Activated naive CD8-positive, alpha-beta T cell treated with anti-CD3 and anti-CD28 coated beads, Interleukin-2, amount 10 ng/mL, durations not matched to agents 7 days and 5 days (primary cell): ENCODE results near the gene MAP7D2. TPM values are rescaled to one million over a fixed set of nuclear protein-coding genes. Genes with fewer than 3 reads are reported as not detected.
A peak's percentile ranks its signal among the peaks of the same experiment; 100 is the strongest.

Experiments used
- ATAC-seq: fragments of 150-1000 bp; cut with Tn5 transposase; one replicate; pipeline ENCODE4 v1.10.0; 2021; ENCODE audit warnings: low read depth, moderate library complexity
- POLR2A ChIA-PET: fragments of 350-600 bp; sonication (Branson Sonifier 250); formaldehyde crosslinking; loops from one replicate; lab custom pipeline; 2021; ENCODE audit warnings: antibody characterized with exemption; lab: Charles Lee
- DNase-seq: peaks from one replicate; pipeline ENCODE4 v3.0.0; 2021
- H3K27ac Mint-ChIP-seq: one replicate; pipeline ENCODE4 v1.8.0; 2022; ENCODE audit warnings: mild to moderate bottlenecking, mixed read lengths
- H3K27me3 Mint-ChIP-seq: one replicate; pipeline ENCODE4 v1.8.0; 2022; ENCODE audit warnings: mild to moderate bottlenecking, moderate library complexity, mixed read lengths
- H3K36me3 Mint-ChIP-seq: one replicate; pipeline ENCODE4 v1.8.0; 2021; ENCODE audit warnings: mild to moderate bottlenecking, mixed read lengths
- H3K4me1 Mint-ChIP-seq: one replicate; pipeline ENCODE4 v1.8.0; 2021; ENCODE audit warnings: mixed read lengths
- H3K4me3 Mint-ChIP-seq: one replicate; pipeline ENCODE4 v1.8.0; 2022; ENCODE audit warnings: mild to moderate bottlenecking, moderate library complexity, mixed read lengths
- H3K9me3 Mint-ChIP-seq: one replicate; pipeline ENCODE4 v1.8.0; 2021; ENCODE audit warnings: mixed read lengths
- total RNA-seq, 2 experiments: library from RNA; stranded (reverse); gene quantifications; one replicate each; pipeline ENCODE4 v1.2.3, GENCODE V29; 2021

The MAP7D2 gene
- total RNA-seq, 2 experiments from 2014 or later = 0.17 to 0.30 TPM

DNA sequence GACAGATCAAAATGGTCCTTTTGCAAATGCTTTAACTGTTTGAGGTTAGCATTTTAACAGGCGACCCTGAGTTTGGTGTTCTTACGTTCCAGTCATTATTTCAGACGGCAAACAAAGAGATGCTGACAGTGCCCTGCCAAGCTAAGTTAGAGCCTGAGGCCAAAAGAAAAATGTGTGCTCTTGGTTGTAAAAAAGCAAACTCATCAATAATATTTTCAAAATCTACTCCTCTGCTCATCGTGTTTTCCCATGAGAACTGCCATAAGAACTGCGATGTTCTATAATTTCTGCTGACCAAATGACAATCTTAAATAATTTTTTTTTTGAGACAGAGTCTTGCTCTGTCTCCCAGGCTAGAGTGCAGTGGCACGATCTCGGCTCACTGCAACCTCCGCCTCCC lies 63.2 kb downstream of the MAP7D2 start:
- H3K27me3 Mint-ChIP-seq = no peaks in the 10 kb centered on the region
- POLR2A ChIA-PET = no interaction called here
- H3K36me3 Mint-ChIP-seq = no peaks in the 10 kb centered on the region
- H3K9me3 Mint-ChIP-seq = no peaks in the 10 kb centered on the region
- H3K27ac Mint-ChIP-seq = no peak overlapping the region
- DNase-seq (no peak), ATAC-seq (no peak)
- no peak overlapping the region for H3K4me3 Mint-ChIP-seq
- H3K4me1 Mint-ChIP-seq = no peaks in the 10 kb centered on the region

DNA sequence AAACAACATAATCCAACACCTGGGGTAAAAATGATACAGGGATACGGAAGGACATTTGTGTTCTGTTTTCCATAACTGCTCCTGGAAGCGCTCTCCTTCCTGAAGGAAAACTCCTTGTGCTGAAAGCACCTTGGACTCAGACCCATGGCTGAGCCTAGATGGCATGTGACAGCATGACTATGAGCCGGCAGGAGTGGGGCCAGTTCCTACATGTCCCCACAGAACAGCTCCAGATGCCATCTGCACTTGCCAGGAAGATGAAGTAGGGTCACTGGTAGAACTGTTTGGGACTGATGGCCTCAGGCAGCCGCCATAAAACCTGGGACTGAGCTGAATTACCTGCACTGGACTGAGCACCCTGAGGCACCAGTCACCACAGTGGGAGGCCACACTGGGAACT lies 69.8 kb downstream of the MAP7D2 start:
- DNase-seq = no peak
- H3K27me3 Mint-ChIP-seq = peaks cover 2% of the 10 kb centered on the region
- POLR2A ChIA-PET = no interaction called here
- no peaks in the 10 kb centered on the region for H3K36me3 Mint-ChIP-seq
- H3K27ac Mint-ChIP-seq = no peak overlapping the region
- ATAC-seq = no peak
- H3K9me3 Mint-ChIP-seq = no peaks in the 10 kb centered on the region
- H3K4me1 Mint-ChIP-seq = no peaks in the 10 kb centered on the region
- H3K4me3 Mint-ChIP-seq = no peak overlapping the region

DNA sequence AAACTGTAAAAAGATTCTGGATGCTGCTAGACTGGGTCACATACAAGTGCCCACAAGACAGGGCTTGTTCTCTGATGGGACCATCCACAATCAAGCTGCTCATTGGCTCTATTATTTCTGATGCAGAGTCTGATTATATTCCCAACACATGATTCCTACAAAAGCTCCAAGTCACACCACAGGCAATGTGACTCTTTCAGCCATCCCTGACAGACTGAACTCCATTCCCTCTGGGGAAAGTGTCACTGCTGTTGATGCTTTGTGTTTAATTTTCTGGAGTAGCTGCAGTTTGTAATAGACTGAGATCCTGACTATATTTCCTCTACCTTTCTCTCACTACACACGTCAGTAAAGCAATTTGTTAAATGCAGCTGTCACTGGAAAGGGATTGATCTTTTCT lies 70.5 kb downstream of the MAP7D2 start:
- DNase-seq (no peak), ATAC-seq (no peak)
- H3K36me3 Mint-ChIP-seq = no peaks in the 10 kb centered on the region
- H3K9me3 Mint-ChIP-seq = no peaks in the 10 kb centered on the region
- H3K4me1 Mint-ChIP-seq = no peaks in the 10 kb centered on the region
- no peak overlapping the region for H3K27ac Mint-ChIP-seq
- H3K4me3 Mint-ChIP-seq = no peak overlapping the region
- H3K27me3 Mint-ChIP-seq = peaks cover 2% of the 10 kb centered on the region
- POLR2A ChIA-PET = no interaction called here

DNA sequence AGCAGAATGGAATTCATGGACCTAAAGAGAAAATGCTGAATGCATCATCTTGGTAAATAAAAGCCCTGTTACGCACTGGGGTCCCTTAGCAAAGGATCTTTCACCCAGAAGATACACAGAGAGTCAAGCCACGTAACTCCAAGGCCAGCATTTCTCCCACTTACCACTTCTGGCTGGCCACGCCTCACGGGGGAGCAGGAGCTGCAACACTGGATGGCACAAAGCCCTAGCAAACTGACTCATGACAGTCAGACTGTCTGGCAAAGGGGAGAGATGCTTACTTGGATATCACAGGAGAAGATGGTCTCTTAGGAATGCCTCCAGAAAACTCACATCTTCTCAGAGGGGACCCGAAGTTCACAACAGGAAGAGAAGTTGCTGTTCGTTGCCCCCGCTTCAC lies 74.5 kb downstream of the MAP7D2 start:
- H3K4me3 Mint-ChIP-seq = no peak overlapping the region
- no peaks in the 10 kb centered on the region for H3K9me3 Mint-ChIP-seq
- POLR2A ChIA-PET = no interaction called here
- H3K4me1 Mint-ChIP-seq = no peaks in the 10 kb centered on the region
- H3K27me3 Mint-ChIP-seq = peaks cover 2% of the 10 kb centered on the region
- ATAC-seq (no peak), DNase-seq (no peak)
- H3K27ac Mint-ChIP-seq = no peak overlapping the region
- H3K36me3 Mint-ChIP-seq = no peaks in the 10 kb centered on the region

DNA sequence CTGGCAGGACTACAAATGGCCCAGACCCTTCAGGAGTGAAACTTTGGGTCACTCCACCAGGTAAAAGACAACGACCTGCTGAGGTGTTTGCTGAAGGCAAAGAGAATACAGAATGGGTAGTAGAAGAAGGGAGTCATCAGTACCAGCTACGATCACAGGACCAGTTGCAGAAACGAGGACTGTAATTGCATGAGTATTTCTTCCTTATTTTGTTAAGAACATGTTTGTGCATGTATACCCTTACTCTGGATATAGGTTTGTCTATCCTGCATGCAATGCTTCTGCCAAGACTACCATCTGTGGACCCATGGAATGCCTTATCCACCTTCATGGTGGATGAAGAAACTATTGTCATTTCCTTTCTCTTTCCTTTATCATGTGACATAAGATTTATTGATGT lies 77.7 kb downstream of the MAP7D2 start:
- Mint-ChIP-seq H3K36me3 (no peaks in the 10 kb centered on the region), H3K27me3 (peaks cover 2% of the 10 kb centered on the region), H3K4me1 (no peaks in the 10 kb centered on the region), H3K9me3 (no peaks in the 10 kb centered on the region), H3K27ac (no peak overlapping the region), H3K4me3 (no peak overlapping the region)
- POLR2A ChIA-PET = no interaction called here
- no peak for DNase-seq
- no peak for ATAC-seq

DNA sequence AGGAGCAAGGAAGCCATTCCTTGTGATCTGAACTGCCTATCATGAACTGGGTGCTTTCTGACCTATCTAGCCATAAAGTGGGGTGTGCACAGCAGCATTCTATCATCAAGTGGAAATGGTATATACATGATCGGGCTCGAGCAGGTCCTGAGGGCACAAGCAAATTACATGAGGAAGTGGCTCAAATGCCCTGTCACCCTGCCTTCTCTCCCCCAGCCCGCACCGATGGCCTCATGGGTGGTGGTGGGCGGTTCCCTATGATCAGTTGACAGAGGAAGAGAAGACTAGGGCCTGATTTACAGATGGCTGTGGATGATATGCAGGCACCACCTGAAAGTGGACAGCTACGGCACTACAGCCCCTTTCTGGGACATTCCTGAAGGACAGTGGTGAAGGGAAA lies 79.5 kb downstream of the MAP7D2 start:
- POLR2A ChIA-PET = no interaction called here
- Mint-ChIP-seq H3K27me3 (no peaks in the 10 kb centered on the region), H3K4me3 (no peak overlapping the region), H3K4me1 (no peaks in the 10 kb centered on the region), H3K27ac (no peak overlapping the region), H3K9me3 (no peaks in the 10 kb centered on the region), H3K36me3 (no peaks in the 10 kb centered on the region)
- DNase-seq = no peak
- ATAC-seq = no peak

DNA sequence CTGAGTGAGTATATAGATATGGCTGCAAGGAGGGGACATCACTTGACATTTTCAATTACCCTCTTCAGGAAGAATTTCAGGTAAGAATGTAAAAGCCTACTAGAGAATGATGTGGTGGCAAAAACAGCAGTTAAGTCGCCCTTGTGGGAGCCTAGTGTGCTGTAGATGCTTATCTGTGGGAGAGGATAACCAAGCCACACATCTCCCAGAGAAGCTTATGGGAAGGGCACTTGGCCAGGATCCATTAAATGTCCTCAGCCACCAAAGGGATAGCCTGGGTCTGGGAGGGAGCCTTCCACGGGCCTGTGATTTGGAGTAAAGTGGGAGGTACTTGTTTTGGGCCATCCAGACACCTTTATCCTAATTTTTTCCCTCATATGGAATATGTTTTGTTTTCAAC lies 84.5 kb downstream of the MAP7D2 start:
- H3K27ac Mint-ChIP-seq = no peak overlapping the region
- H3K9me3 Mint-ChIP-seq = no peaks in the 10 kb centered on the region
- no peak for DNase-seq
- H3K36me3 Mint-ChIP-seq = no peaks in the 10 kb centered on the region
- no peak overlapping the region for H3K4me3 Mint-ChIP-seq
- no peak for ATAC-seq
- POLR2A ChIA-PET = no interaction called here
- H3K27me3 Mint-ChIP-seq = no peaks in the 10 kb centered on the region
- H3K4me1 Mint-ChIP-seq = peaks cover 9% of the 10 kb centered on the region

DNA sequence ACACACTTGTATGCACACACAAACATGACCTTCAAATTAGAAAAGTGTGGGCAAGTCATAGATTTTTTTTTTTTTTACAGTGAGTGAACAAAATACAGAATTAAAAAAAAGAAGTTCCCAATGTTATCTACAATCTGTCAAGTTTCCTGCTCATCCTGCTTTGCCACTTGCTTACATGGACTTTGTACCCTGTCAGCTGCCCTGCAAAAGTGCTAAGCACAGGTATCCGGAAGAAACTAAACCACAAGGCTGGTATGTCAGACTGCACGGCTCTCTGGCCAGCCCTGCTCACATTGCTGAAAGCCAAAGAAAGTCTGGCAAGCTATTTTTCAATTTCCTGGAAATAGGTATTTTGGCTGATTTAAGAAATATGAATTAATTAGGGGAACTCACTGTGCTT lies 87.0 kb downstream of the MAP7D2 start:
- no peaks in the 10 kb centered on the region for H3K27me3 Mint-ChIP-seq
- no peak overlapping the region for H3K4me3 Mint-ChIP-seq
- no peak for DNase-seq
- no peaks in the 10 kb centered on the region for H3K9me3 Mint-ChIP-seq
- no peaks in the 10 kb centered on the region for H3K36me3 Mint-ChIP-seq
- H3K4me1 Mint-ChIP-seq = peaks cover 11% of the 10 kb centered on the region
- H3K27ac Mint-ChIP-seq = no peak overlapping the region
- peak; percentile 54 for ATAC-seq
- POLR2A ChIA-PET = no interaction called here

DNA sequence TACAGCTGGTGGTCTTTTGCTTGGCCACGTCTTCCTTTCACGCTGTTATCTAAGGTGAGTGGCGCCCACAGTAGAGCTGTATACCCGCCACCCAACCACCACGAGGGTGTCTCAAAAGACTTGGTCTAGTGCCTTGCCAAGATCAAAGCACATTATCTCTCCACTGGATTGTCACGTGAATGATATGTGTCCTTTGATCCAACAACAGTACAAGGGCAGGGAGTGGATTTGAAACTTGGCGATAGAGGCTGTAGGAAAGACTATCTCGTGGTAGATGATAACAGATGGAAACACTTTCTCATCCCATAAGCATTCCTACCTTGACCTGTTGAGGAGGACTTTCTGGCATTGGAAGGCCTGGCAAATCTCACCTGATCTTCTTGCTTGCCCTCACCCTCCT lies 88.1 kb downstream of the MAP7D2 start:
- DNase-seq = no peak
- no peak overlapping the region for H3K27ac Mint-ChIP-seq
- no peaks in the 10 kb centered on the region for H3K27me3 Mint-ChIP-seq
- H3K36me3 Mint-ChIP-seq = no peaks in the 10 kb centered on the region
- peak; percentile 14 for ATAC-seq
- H3K4me1 Mint-ChIP-seq = peaks cover 11% of the 10 kb centered on the region
- POLR2A ChIA-PET = no interaction called here
- H3K9me3 Mint-ChIP-seq = no peaks in the 10 kb centered on the region
- H3K4me3 Mint-ChIP-seq = no peak overlapping the region

DNA sequence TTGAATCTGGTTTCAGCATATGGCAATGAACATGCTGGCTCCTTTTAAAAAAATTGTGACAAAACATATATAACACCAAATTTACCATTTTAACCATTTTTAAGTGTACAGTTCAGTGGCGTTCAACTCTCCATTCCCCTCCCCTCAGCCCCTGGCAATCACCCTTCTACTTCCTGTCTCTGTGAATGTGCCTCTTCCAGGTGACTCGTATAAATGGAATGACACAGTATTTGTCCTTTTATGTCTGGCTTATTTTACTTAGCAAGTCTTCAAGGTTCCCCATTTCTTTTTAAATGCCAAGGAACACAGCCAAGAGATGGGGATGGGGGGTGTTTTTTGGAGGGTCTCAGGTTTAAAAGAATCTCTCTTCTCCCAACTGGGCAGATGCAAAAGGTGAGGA lies 90.4 kb downstream of the MAP7D2 start:
- no peaks in the 10 kb centered on the region for H3K36me3 Mint-ChIP-seq
- no peak for ATAC-seq
- POLR2A ChIA-PET = no interaction called here
- DNase-seq = no peak
- peaks cover 11% of the 10 kb centered on the region for H3K4me1 Mint-ChIP-seq
- no peak overlapping the region for H3K4me3 Mint-ChIP-seq
- no peak overlapping the region for H3K27ac Mint-ChIP-seq
- no peaks in the 10 kb centered on the region for H3K27me3 Mint-ChIP-seq
- no peaks in the 10 kb centered on the region for H3K9me3 Mint-ChIP-seq

DNA sequence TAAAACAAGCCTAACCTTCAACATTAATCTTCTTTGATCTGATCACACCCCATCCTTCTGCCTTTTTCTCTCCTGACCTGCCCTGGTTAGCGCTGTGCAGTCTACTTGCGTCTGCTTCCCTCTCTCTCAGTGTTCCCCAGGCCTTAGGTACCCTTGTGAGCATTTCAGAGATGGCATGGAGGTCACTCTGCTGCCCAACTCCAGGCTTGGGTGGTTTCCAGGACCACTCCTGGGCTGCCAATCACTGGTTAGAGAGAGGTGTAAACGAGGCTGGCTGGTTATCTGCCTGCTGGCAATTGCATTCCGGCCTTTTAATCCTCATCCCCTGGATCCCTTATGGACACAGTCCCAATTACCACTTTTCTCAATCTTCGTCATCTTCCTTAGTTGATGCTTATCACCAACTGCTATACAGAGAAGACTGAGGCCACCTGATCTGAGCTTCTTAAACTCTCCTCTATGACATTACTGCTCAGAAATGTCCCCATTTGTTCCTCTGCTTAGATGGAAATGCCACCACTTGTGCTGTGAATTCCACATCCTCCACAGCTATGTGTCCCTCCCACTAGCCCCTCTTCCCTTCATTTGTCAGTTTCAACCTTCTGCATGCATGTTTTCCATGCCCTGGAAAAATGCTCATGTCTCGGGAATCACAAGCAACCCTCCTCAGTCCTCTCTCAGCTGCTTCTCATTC lies 96.9 kb downstream of the MAP7D2 start:
- no peaks in the 10 kb centered on the region for H3K4me1 Mint-ChIP-seq
- ATAC-seq (no peak), DNase-seq (no peak)
- H3K4me3 Mint-ChIP-seq = no peak overlapping the region
- H3K36me3 Mint-ChIP-seq = peaks cover 5% of the 10 kb centered on the region
- peaks cover 5% of the 10 kb centered on the region for H3K9me3 Mint-ChIP-seq
- no peaks in the 10 kb centered on the region for H3K27me3 Mint-ChIP-seq
- POLR2A ChIA-PET = no interaction called here
- H3K27ac Mint-ChIP-seq = no peak overlapping the region

DNA sequence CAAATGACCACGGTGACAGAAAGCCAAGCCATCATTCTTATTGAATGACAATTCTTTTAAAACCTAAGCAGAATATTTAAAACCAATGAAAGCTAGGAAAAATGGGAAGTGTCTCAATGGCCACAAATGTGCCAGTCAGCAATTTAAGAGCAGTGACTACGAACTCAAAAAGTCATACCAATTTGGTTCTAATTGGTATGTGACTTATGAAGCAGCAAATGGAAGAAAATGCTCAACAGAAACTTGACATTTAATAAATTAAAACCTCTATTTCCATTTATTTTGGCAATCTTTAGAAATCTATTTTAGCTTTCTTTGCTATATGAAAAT lies 100.1 kb downstream of the MAP7D2 start:
- no peak for DNase-seq
- no peak for ATAC-seq
- POLR2A ChIA-PET = interaction anchor here (0.6 kb wide), 1 partner anchor 129 kb away, joined by 10 read pairs; the partner anchor contains the start of gene SH3KBP1
- Mint-ChIP-seq H3K36me3 (peaks cover 6% of the 10 kb centered on the region), H3K27me3 (no peaks in the 10 kb centered on the region), H3K27ac (no peak overlapping the region), H3K4me3 (no peak overlapping the region), H3K4me1 (no peaks in the 10 kb centered on the region), H3K9me3 (peaks cover 5% of the 10 kb centered on the region)

DNA sequence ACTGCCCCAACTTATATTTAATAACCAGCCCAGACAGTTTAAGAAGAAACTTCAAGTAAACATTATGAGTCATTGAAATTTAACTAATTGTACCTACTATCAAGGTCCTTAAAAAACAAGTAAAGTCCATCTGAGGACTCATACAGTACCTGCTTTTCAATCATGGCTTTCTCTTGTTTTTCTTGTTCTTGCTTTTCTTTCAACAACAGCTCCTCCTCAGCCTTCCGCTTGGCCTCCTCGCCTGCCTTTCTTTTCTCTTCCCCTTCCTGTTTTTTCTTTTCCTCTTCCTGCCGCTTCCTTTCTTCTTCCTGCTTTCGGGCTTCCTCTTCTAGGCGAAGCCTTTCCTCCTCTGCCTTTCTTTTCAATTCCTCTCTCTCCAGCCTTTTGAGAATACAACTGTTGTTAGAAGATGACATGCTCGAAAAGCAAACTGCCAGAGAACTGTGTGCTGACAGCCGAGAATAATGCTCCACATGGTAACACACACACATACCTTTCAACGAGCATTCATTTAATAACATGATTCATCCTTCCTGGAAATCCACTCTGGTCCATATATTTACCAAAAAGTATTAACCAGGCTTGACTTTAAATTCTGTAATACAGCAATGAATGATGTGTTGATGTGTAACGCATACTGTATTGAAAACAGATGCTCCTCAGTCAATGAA lies 100.6 kb downstream of the MAP7D2 start:
- DNase-seq (no peak), ATAC-seq (no peak)
- Mint-ChIP-seq H3K27me3 (no peaks in the 10 kb centered on the region), H3K36me3 (peaks cover 6% of the 10 kb centered on the region), H3K4me3 (no peak overlapping the region), H3K9me3 (peaks cover 5% of the 10 kb centered on the region), H3K27ac (no peak overlapping the region), H3K4me1 (no peaks in the 10 kb centered on the region)
- POLR2A ChIA-PET = interaction anchor here (0.6 kb wide), 1 partner anchor 128 kb away, joined by 10 read pairs; the partner anchor contains the start of gene SH3KBP1

DNA sequence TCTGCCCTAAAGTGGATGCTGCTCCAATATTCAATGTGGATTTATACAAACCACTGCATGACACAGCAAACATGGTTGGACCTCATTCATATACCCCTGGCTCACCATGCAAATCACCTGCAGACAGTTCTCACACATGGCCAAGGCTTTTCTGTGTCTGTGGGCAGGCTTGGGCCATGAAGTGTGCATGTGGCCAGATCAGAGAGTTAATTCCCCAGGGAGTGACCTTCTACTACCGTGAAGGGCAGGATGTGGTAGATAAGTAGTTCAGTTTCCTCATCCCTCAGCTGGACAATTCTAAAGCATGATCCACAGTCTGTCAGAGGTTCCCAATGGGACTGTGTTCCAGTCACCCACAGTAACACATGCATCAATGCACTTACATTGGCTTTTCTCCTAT lies 101.3 kb downstream of the MAP7D2 start:
- H3K9me3 Mint-ChIP-seq = peaks cover 5% of the 10 kb centered on the region
- POLR2A ChIA-PET = no interaction called here
- no peaks in the 10 kb centered on the region for H3K27me3 Mint-ChIP-seq
- ATAC-seq = no peak
- no peak overlapping the region for H3K4me3 Mint-ChIP-seq
- H3K4me1 Mint-ChIP-seq = no peaks in the 10 kb centered on the region
- peaks cover 6% of the 10 kb centered on the region for H3K36me3 Mint-ChIP-seq
- no peak overlapping the region for H3K27ac Mint-ChIP-seq
- no peak for DNase-seq
